WI38 (cell line): ENCODE data around the gene NIPSNAP3A.

Source experiments
- H3K4me3 ChIP-seq: 2 replicates; pipeline ENCODE4 v1.5.1; 2011; ENCODE audit warnings: low read depth, mild to moderate bottlenecking, control low read depth, low read length
- CTCF ChIP-seq: IDR thresholded peaks from 2 replicates; pipeline ENCODE4 v1.5.1; 2012; ENCODE audit warnings: low read depth, mild to moderate bottlenecking, control low read depth, low read length

The NIPSNAP3A gene

GRCh38 chr9:104774831-104775573 lies 27.5 kb downstream of the NIPSNAP3A start:
- H3K4me3 ChIP-seq = no peak overlapping the region

GRCh38 chr9:104775574-104775936 lies 28.1 kb downstream of the NIPSNAP3A start:
- TF ChIP-seq CTCF = no peak
- no peak overlapping the region for H3K4me3 ChIP-seq

More at GRCh38 chr9:104774831-104775573, 27.5 kb downstream of the NIPSNAP3A start:
- TF ChIP-seq CTCF = no peak

GRCh38 chr9:104775976-104776375 lies 28.5 kb downstream of the NIPSNAP3A start:
- H3K4me3 ChIP-seq = no peak overlapping the region
- TF ChIP-seq CTCF = no peak

GRCh38 chr9:104776797-104777196 lies 29.3 kb downstream of the NIPSNAP3A start:
- H3K4me3 ChIP-seq = no peak overlapping the region

GRCh38 chr9:104778802-104779201 lies 31.3 kb downstream of the NIPSNAP3A start:
- no peak for TF ChIP-seq CTCF
- no peak overlapping the region for H3K4me3 ChIP-seq

More at GRCh38 chr9:104776797-104777196, 29.3 kb downstream of the NIPSNAP3A start:
- no peak for TF ChIP-seq CTCF

- no peak for TF ChIP-seq CTCF
- no peak overlapping the region for H3K4me3 ChIP-seq
Observed at GRCh38 chr9:104779334-104779733, 31.9 kb downstream of the NIPSNAP3A start.

- no peak for TF ChIP-seq CTCF
Observed at GRCh38 chr9:104779946-104780535, 32.6 kb downstream of the NIPSNAP3A start.

More at GRCh38 chr9:104779946-104780535, 32.6 kb downstream of the NIPSNAP3A start:
- H3K4me3 ChIP-seq = no peak overlapping the region
